Activated CD8-positive, alpha-beta T cell treated with anti-CD3 and anti-CD28 coated beads for 36 hours (primary cell): ENCODE results near the gene ANP32B. TPM values are rescaled to one million over a fixed set of nuclear protein-coding genes. Genes with fewer than 3 reads are reported as not detected.

Experiments
- ATAC-seq: fragments of 200-7000 bp; cut with Tn5 transposase; one replicate; pipeline ENCODE4 v1.10.0; 2021; ENCODE audit warnings: mild to moderate bottlenecking, moderate library complexity
- CTCF ChIA-PET: fragments of 350-600 bp; sonication (Branson Sonifier 250); formaldehyde crosslinking; loops from one replicate; lab custom pipeline; 2021; ENCODE audit warnings: antibody characterized with exemption; lab: Charles Lee
- POLR2A ChIA-PET: fragments of 350-600 bp; sonication (Branson Sonifier 250); formaldehyde crosslinking; loops from one replicate; lab custom pipeline; 2021; ENCODE audit warnings: antibody characterized with exemption; lab: Charles Lee
- DNase-seq: peaks from one replicate; pipeline ENCODE4 v3.0.0-alpha.2; 2020
- H3K27ac Mint-ChIP-seq: one replicate; pipeline ENCODE4 v1.8.0; 2021; ENCODE audit warnings: mild to moderate bottlenecking, mixed read lengths
- H3K27me3 Mint-ChIP-seq: one replicate; pipeline ENCODE4 v1.8.0; 2021; ENCODE audit warnings: mixed read lengths
- H3K36me3 Mint-ChIP-seq: one replicate; pipeline ENCODE4 v1.8.0; 2021; ENCODE audit warnings: low read depth, mixed read lengths
- H3K4me1 Mint-ChIP-seq: one replicate; pipeline ENCODE4 v1.8.0; 2021; ENCODE audit warnings: low read depth, mixed read lengths
- H3K4me3 Mint-ChIP-seq: one replicate; pipeline ENCODE4 v1.8.0; 2021; ENCODE audit warnings: mild to moderate bottlenecking, moderate library complexity, mixed read lengths
- H3K9me3 Mint-ChIP-seq: one replicate; pipeline ENCODE4 v1.8.0; 2021; ENCODE audit warnings: mixed read lengths
- CTCF ChIP-seq: fragments of 200-600 bp; IDR thresholded peaks from one replicate; pipeline ENCODE4 v1.8.0; 2022; ENCODE audit warnings: antibody characterized with exemption, mild to moderate bottlenecking
- intact Hi-C: fragments of 100-400 bp; cut with micrococcal nuclease; formaldehyde crosslinking; loops from one replicate; pipeline ENCODE4 v1.10.0; 2022
- total RNA-seq, 2 experiments: library from RNA; stranded (reverse); gene quantifications; one replicate each; pipeline ENCODE4 v1.2.3, GENCODE V29; 2021

Gene ANP32B
- total RNA-seq, 2 experiments from 2014 or later = 374 to 389 TPM

DNA sequence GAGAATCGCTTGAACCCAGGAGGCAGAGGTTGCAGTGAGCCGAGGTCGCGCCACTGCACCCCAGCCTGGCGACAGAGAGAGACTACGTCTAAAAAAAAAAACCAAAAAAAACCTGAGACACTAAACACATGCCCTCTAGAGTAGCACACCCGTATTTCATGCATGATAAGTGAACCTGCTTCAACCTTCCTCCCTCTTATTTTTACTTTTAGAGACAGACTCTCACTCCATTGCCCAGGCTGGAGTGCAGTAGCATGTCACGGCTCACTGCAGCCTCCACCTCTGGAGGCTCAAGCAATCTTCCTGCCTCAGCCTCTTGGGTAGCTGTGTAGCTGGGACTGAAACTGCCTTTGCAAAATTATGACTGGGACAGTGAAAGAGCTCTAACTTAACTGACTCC, 55.8 kb downstream of the ANP32B start:
- Mint-ChIP-seq H3K27ac (no peak overlapping the region), H3K4me3 (no peak overlapping the region), H3K4me1 (peaks cover 6% of the 10 kb centered on the region), H3K9me3 (no peaks in the 10 kb centered on the region), H3K27me3 (no peaks in the 10 kb centered on the region), H3K36me3 (no peaks in the 10 kb centered on the region)
- TF ChIP-seq CTCF = no peak
- intact Hi-C loops = no loop called here
- POLR2A ChIA-PET = interaction anchor here (0.8 kb wide), 1 partner anchor 80 kb away, joined by 3 read pairs; no protein-coding TSS in a partner anchor
- DNase-seq = no peak
- CTCF ChIA-PET = interaction anchor here (0.6 to 3.6 kb wide), 3 partner anchors 10 to 116 kb away, joined by 3 to 29 read pairs (median 3); partner anchors contain the start of gene TRMO
- no peak for ATAC-seq

GRCh38 chr9:98039607-98040017, 56.5 kb downstream of the ANP32B start:
- no peak overlapping the region for H3K4me3 Mint-ChIP-seq
- ATAC-seq (no peak), DNase-seq (no peak)
- no peak overlapping the region for H3K27ac Mint-ChIP-seq
- no peaks in the 10 kb centered on the region for H3K36me3 Mint-ChIP-seq
- no peak for TF ChIP-seq CTCF
- H3K4me1 Mint-ChIP-seq = peaks cover 2% of the 10 kb centered on the region
- no peaks in the 10 kb centered on the region for H3K9me3 Mint-ChIP-seq
- no peaks in the 10 kb centered on the region for H3K27me3 Mint-ChIP-seq
- ChIA-PET POLR2A (interaction anchor here (0.6 to 0.9 kb wide), 3 partner anchors 18 to 80 kb away, joined by 3 to 4 read pairs (median 3); no protein-coding TSS in a partner anchor), CTCF (interaction anchor here (0.6 to 3.6 kb wide), 2 partner anchors 14 to 117 kb away, joined by 3 to 29 read pairs; partner anchors contain the start of gene TRMO)
- intact Hi-C loops = no loop called here

- ATAC-seq (no peak), DNase-seq (no peak)
- peaks cover 3% of the 10 kb centered on the region for H3K9me3 Mint-ChIP-seq
- H3K36me3 Mint-ChIP-seq = peaks cover 3% of the 10 kb centered on the region
- ChIA-PET POLR2A (interaction anchor here (0.6 to 0.9 kb wide), 3 partner anchors 17 to 53 kb away, joined by 3 to 4 read pairs (median 3); no protein-coding TSS in a partner anchor), CTCF (no interaction called here)
- H3K27ac Mint-ChIP-seq = no peak overlapping the region
- TF ChIP-seq CTCF = no peak
- intact Hi-C loops = no loop called here
- H3K4me3 Mint-ChIP-seq = no peak overlapping the region
- H3K27me3 Mint-ChIP-seq = no peaks in the 10 kb centered on the region
- peaks cover 4% of the 10 kb centered on the region for H3K4me1 Mint-ChIP-seq
Observed at GRCh38 chr9:98040212-98040611, 57.1 kb downstream of the ANP32B start.

- Mint-ChIP-seq H3K4me1 (peaks cover 27% of the 10 kb centered on the region), H3K27me3 (no peaks in the 10 kb centered on the region), H3K9me3 (peaks cover 4% of the 10 kb centered on the region), H3K27ac (no peak overlapping the region), H3K4me3 (no peak overlapping the region), H3K36me3 (peaks cover 29% of the 10 kb centered on the region)
- ATAC-seq (no peak), DNase-seq (no peak)
- no peak for TF ChIP-seq CTCF
- POLR2A ChIA-PET = interaction anchor here (4.1 to 5.9 kb wide), 2 partner anchors 14 to 60 kb away, joined by 28 to 44 read pairs; partner anchors contain the start of genes ANP32B and NANS
- CTCF ChIA-PET = interaction anchor here (1.3 to 8.1 kb wide), 3 partner anchors 9 to 121 kb away, joined by 4 to 34 read pairs (median 29); partner anchors contain the start of gene TRMO
- intact Hi-C loops = no loop called here
Observed at GRCh38 chr9:98043915-98044314, 60.8 kb downstream of the ANP32B start.
